Thyroid gland (tissue), 4 donors: Measurements from ENCODE around the gene OR2AG2. TPM values are rescaled to one million over a fixed set of nuclear protein-coding genes. Genes with fewer than 3 reads are reported as not detected.

Source experiments
- DNase-seq, 2 donors: peaks; one replicate each; pipeline ENCODE4 v3.0.0-alpha.2; 2019
- H3K27ac ChIP-seq, 3 donors: fragments of 200-600 bp; sonication (generic); 1 replicate in 2 of 3; 2 replicates in 1 of 3; pipeline ENCODE4 v1.5.1; 2016 to 2019; ENCODE audit warnings: mild to moderate bottlenecking in 1 of 3, moderate library complexity in 1 of 3
- H3K27me3 ChIP-seq: fragments of 200-600 bp; sonication (generic); one replicate; pipeline ENCODE4 v1.5.1; 2019
- H3K36me3 ChIP-seq, 2 donors: fragments of 200-600 bp; sonication (generic); one replicate each; pipeline ENCODE4 v1.5.1; 2016 to 2019
- H3K4me1 ChIP-seq, 2 donors: fragments of 200-600 bp; sonication (generic); one replicate each; pipeline ENCODE4 v1.5.1; 2017 to 2019
- H3K4me3 ChIP-seq, 3 donors: fragments of 200-600 bp; sonication (generic); replicated peaks in 1 of 3; 1 replicate in 2 of 3; 2 replicates in 1 of 3; pipeline ENCODE4 v1.5.1; 2016; ENCODE audit warnings: mild to moderate bottlenecking in 1 of 3
- H3K9me3 ChIP-seq: fragments of 200-600 bp; sonication (generic); one replicate; pipeline ENCODE4 v1.5.1; 2017
- POLR2A ChIP-seq, 2 donors: fragments of 450-650 bp; IDR thresholded peaks; one replicate each; pipeline ENCODE4 v1.6.1; 2017; ENCODE audit warnings: antibody characterized with exemption in 2 of 2, mild to moderate bottlenecking in 2 of 2, moderate library complexity in 1 of 2
- WGBS, 2 donors: methylation state at CpG; one replicate each; pipeline ENCODE4 v1.1.5; 2017; 5-methylcytosine and 5-hydroxymethylcytosine counted together
- intact Hi-C: fragments of 100-400 bp; cut with DNase I; formaldehyde crosslinking; loops from one replicate; pipeline ENCODE4 v1.15.1; 2023
- total RNA-seq, 4 donors: library from RNA; depleted of rRNA; stranded (reverse); fragments of >200 nt; gene quantifications; one replicate each; pipeline ENCODE4 v1.2.3, GENCODE V29; 2016
- TF ChIP-seq, protein P1 (sequence below), 6 experiments: fragments of 200-600 bp in 3 of 6; fragments of 450-650 bp in 3 of 6; sonication (generic) in 3 of 6; IDR thresholded peaks; one replicate each; pipeline ENCODE4 v1.5.1; 2016 to 2019; ENCODE audit warnings: antibody characterized with exemption in 6 of 6, mild to moderate bottlenecking in 2 of 6, inconsistent platforms in 1 of 6, moderate library complexity in 1 of 6

The OR2AG2 gene
- total RNA-seq, 4 donors from 2014 or later: 0.11 to 0.92 (median 0.34) TPM

GRCh38 chr11:6746626-6747025 is 25.1 kb downstream of the OR2AG2 start:
- DNase-seq: no peak
- Histone ChIP-seq H3K4me1 (no peaks in the 10 kb centered on the region), H3K36me3 (no peaks in the 10 kb centered on the region), H3K9me3 (no peaks in the 10 kb centered on the region), H3K4me3 (no peak overlapping the region), H3K27me3 (no peaks in the 10 kb centered on the region), H3K27ac (peak overlapping the region; percentile 19 to 58 (median 43))
- TF ChIP-seq, protein P1, sequence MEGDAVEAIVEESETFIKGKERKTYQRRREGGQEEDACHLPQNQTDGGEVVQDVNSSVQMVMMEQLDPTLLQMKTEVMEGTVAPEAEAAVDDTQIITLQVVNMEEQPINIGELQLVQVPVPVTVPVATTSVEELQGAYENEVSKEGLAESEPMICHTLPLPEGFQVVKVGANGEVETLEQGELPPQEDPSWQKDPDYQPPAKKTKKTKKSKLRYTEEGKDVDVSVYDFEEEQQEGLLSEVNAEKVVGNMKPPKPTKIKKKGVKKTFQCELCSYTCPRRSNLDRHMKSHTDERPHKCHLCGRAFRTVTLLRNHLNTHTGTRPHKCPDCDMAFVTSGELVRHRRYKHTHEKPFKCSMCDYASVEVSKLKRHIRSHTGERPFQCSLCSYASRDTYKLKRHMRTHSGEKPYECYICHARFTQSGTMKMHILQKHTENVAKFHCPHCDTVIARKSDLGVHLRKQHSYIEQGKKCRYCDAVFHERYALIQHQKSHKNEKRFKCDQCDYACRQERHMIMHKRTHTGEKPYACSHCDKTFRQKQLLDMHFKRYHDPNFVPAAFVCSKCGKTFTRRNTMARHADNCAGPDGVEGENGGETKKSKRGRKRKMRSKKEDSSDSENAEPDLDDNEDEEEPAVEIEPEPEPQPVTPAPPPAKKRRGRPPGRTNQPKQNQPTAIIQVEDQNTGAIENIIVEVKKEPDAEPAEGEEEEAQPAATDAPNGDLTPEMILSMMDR (IDR thresholded peaks at IDR 0.05): no peak
- no peak for TF ChIP-seq POLR2A (IDR thresholded peaks at IDR 0.05)
- intact Hi-C loops: no loop called here
- 73 to 84% methylated on average over 1 of the region's 1 CpG for WGBS, 2 donors

DNA sequence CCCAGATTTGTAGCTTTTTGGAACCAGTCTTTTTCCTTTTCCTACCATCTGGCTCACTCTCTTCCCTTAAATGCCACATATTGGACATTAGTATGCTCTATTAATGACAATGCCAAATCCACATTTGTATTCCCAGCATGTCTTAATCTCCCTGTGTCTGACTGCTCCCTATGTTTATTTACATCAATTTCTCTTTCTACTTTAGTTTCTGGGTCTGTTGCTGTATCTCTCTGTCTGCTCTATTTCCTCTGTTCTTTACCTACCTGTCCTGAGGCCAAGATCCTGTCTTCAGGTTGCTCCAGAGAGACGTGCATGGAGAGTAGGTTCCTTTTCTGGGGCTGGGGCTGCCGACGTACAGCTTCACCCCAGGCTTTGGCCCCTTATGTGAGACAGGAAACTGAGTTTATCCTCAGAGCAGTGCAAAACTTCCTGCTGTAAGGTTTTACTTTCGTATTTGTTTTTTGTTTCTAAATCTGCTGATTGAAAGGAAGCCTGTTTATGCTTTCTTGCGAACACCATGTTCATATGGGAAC is 25.6 kb downstream of the OR2AG2 start:
- no peak overlapping the region for H3K4me3 ChIP-seq
- H3K27ac ChIP-seq: peak overlapping the region; percentile 19 to 58 (median 43)
- WGBS, 2 donors: 58 to 79% methylated on average over 5 of the region's 5 CpGs
- H3K9me3 ChIP-seq: no peaks in the 10 kb centered on the region
- no peaks in the 10 kb centered on the region for H3K36me3 ChIP-seq
- no peaks in the 10 kb centered on the region for H3K4me1 ChIP-seq
- no peak for TF ChIP-seq POLR2A (IDR thresholded peaks at IDR 0.05)
- TF ChIP-seq, protein P1 (IDR thresholded peaks at IDR 0.05): no peak
- H3K27me3 ChIP-seq: no peaks in the 10 kb centered on the region
- DNase-seq: no peak
- intact Hi-C loops: no loop called here

DNA sequence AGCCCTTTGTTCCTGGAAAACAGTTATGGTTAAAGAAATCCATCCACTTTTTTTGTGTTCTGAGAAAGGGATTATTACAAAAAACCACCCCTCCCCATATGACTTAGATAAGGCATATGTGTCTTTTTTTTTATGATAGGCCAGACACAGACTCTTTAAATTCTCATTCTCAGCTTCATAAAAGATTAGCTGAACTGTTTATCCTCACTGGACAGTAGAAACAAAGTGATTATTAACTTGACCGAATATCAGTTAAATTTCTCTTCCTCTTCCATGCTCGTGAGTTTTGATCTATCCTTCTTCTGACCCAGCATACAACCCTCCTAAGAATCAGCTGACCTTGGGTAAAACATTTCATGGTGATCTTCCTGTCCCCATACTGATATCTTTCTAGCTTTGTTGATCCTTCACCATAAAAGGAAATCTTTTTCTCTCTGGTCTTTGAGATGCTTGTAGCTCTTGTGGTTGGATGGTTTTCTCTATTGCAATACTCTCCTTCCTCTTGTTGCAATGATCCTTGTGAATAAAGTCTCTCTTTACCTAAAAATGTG is 26.2 kb downstream of the OR2AG2 start:
- intact Hi-C loops: no loop called here
- DNase-seq: no peak
- WGBS, 2 donors: 66 to 74% methylated on average over 2 of the region's 2 CpGs
- Histone ChIP-seq H3K36me3 (no peaks in the 10 kb centered on the region), H3K4me3 (no peak overlapping the region), H3K27me3 (no peaks in the 10 kb centered on the region), H3K9me3 (no peaks in the 10 kb centered on the region), H3K4me1 (no peaks in the 10 kb centered on the region), H3K27ac (peak overlapping the region in 2 of 3 donors; percentile 43 to 58)
- TF ChIP-seq, protein P1 (IDR thresholded peaks at IDR 0.05): no peak
- no peak for TF ChIP-seq POLR2A (IDR thresholded peaks at IDR 0.05)

- no peak overlapping the region for H3K4me3 ChIP-seq
- H3K4me1 ChIP-seq: no peaks in the 10 kb centered on the region
- DNase-seq: no peak
- TF ChIP-seq, protein P1 (IDR thresholded peaks at IDR 0.05): no peak
- TF ChIP-seq POLR2A (IDR thresholded peaks at IDR 0.05): no peak
- no peaks in the 10 kb centered on the region for H3K36me3 ChIP-seq
- intact Hi-C loops: no loop called here
- peak overlapping the region in 1 of 3 donors; percentile 43 for H3K27ac ChIP-seq
- H3K9me3 ChIP-seq: no peaks in the 10 kb centered on the region
- WGBS, 2 donors: 61 to 84% methylated on average over 3 to 4 of the region's 4 CpGs
- no peaks in the 10 kb centered on the region for H3K27me3 ChIP-seq
Measured at GRCh38 chr11:6745018-6745417, 26.8 kb downstream of the OR2AG2 start.

GRCh38 chr11:6742260-6742659 is 29.5 kb downstream of the OR2AG2 start:
- WGBS, 2 donors: 60 to 65% methylated on average over 7 of the region's 7 CpGs
- H3K4me1 ChIP-seq: no peaks in the 10 kb centered on the region
- DNase-seq: no peak
- intact Hi-C loops: no loop called here
- H3K27me3 ChIP-seq: no peaks in the 10 kb centered on the region
- TF ChIP-seq, protein P1 (IDR thresholded peaks at IDR 0.05): no peak
- no peak for TF ChIP-seq POLR2A (IDR thresholded peaks at IDR 0.05)
- H3K4me3 ChIP-seq: no peak overlapping the region
- H3K36me3 ChIP-seq: no peaks in the 10 kb centered on the region
- no peaks in the 10 kb centered on the region for H3K9me3 ChIP-seq
- no peak overlapping the region for H3K27ac ChIP-seq
